Endothelial cell (in vitro differentiated cells): ENCODE results near the gene AMTN. TPM values are rescaled to one million over a fixed set of nuclear protein-coding genes. Genes with fewer than 3 reads are reported as not detected.
A peak's percentile ranks its signal among the peaks of the same experiment; 100 is the strongest.

Experiments
- DNase-seq: peaks from one replicate; pipeline ENCODE4 v3.0.0; 2021; ENCODE audit warnings: low spot score
- H3K27ac Mint-ChIP-seq: one replicate; pipeline ENCODE4 v1.8.0; 2021; ENCODE audit warnings: mixed read lengths, inconsistent platforms; ENCODE audit not compliant: unreplicated experiment
- H3K27me3 Mint-ChIP-seq: one replicate; pipeline ENCODE4 v1.8.0; 2021; ENCODE audit warnings: mild to moderate bottlenecking, moderate library complexity, mixed read lengths, inconsistent platforms; ENCODE audit not compliant: unreplicated experiment
- H3K36me3 Mint-ChIP-seq: one replicate; pipeline ENCODE4 v1.8.0; 2021; ENCODE audit warnings: mild to moderate bottlenecking, low read depth, mixed read lengths, inconsistent platforms; ENCODE audit not compliant: unreplicated experiment
- H3K4me1 Mint-ChIP-seq: one replicate; pipeline ENCODE4 v1.8.0; 2021; ENCODE audit warnings: mild to moderate bottlenecking, mixed read lengths, inconsistent platforms; ENCODE audit not compliant: unreplicated experiment
- H3K4me3 Mint-ChIP-seq: one replicate; pipeline ENCODE4 v1.8.0; 2021; ENCODE audit warnings: mild to moderate bottlenecking, mixed read lengths, inconsistent platforms; ENCODE audit not compliant: unreplicated experiment
- H3K9me3 Mint-ChIP-seq: one replicate; pipeline ENCODE4 v1.8.0; 2021; ENCODE audit warnings: mixed read lengths, inconsistent platforms; ENCODE audit not compliant: unreplicated experiment
- total RNA-seq: library from RNA; stranded (reverse); fragmentation: NEBNext Ultra II Directional; extraction: Animal tissue kit (Norgen Biotek cat#: 25700); gene quantifications from one replicate; pipeline ENCODE4 v1.2.1, GENCODE V29; 2021; ENCODE audit not compliant: unreplicated experiment
- TF ChIP-seq, protein P1 (sequence below): fragments of 200-600 bp; sonication (generic); IDR thresholded peaks from one replicate; pipeline ENCODE4 v1.5.0; 2021; ENCODE audit warnings: antibody characterized with exemption; ENCODE audit not compliant: unreplicated experiment

The AMTN gene
- total RNA-seq, 1 donor from 2014 or later, result not detected

- H3K4me1 Mint-ChIP-seq, result no peaks in the 10 kb centered on the region
Observed at GRCh38 chr4:70518716-70519115, 347 bp downstream of the AMTN start.

DNA sequence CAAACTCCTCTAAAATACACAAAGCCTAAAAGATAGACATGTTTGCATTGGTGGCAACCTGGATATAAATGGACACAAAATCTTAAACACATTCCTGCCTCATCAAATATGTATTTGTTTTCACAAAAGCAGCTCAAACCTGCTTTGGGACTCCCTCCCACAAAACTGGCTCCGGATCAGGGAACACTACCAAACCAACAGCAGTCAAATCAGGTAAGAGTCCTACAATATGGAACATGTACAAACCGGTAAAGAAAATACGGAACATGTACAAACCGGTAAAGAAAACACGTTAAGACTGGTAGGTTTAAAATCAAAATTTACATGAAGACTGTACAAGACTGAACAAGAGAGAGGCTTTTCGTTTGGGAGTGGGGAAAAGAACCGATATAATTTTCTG, 4.3 kb downstream of the AMTN start:
- Mint-ChIP-seq H3K36me3 (no peaks in the 10 kb centered on the region), H3K27ac (no peak overlapping the region), H3K9me3 (no peaks in the 10 kb centered on the region), H3K27me3 (no peaks in the 10 kb centered on the region), H3K4me1 (no peaks in the 10 kb centered on the region), H3K4me3 (no peak overlapping the region)
- TF ChIP-seq, protein P1, sequence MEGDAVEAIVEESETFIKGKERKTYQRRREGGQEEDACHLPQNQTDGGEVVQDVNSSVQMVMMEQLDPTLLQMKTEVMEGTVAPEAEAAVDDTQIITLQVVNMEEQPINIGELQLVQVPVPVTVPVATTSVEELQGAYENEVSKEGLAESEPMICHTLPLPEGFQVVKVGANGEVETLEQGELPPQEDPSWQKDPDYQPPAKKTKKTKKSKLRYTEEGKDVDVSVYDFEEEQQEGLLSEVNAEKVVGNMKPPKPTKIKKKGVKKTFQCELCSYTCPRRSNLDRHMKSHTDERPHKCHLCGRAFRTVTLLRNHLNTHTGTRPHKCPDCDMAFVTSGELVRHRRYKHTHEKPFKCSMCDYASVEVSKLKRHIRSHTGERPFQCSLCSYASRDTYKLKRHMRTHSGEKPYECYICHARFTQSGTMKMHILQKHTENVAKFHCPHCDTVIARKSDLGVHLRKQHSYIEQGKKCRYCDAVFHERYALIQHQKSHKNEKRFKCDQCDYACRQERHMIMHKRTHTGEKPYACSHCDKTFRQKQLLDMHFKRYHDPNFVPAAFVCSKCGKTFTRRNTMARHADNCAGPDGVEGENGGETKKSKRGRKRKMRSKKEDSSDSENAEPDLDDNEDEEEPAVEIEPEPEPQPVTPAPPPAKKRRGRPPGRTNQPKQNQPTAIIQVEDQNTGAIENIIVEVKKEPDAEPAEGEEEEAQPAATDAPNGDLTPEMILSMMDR, result no peak
- DNase-seq, result no peak

More at GRCh38 chr4:70518716-70519115, 347 bp downstream of the AMTN start:
- no peak overlapping the region for H3K4me3 Mint-ChIP-seq
- no peaks in the 10 kb centered on the region for H3K36me3 Mint-ChIP-seq
- DNase-seq, result no peak
- no peaks in the 10 kb centered on the region for H3K27me3 Mint-ChIP-seq
- no peaks in the 10 kb centered on the region for H3K9me3 Mint-ChIP-seq
- TF ChIP-seq, protein P1, result no peak
- H3K27ac Mint-ChIP-seq, result no peak overlapping the region

DNA sequence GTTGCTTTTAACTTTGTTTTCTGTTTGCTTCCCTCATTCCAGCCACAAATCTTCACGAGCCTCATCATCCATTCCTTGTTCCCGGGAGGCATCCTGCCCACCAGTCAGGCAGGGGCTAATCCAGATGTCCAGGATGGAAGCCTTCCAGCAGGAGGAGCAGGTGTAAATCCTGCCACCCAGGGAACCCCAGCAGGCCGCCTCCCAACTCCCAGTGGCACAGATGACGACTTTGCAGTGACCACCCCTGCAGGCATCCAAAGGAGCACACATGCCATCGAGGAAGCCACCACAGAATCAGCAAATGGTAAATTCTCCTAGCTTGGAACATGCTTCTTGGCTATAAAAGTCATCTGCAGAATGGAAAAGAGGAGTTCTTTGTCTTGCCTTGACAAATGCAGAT, 12.6 kb downstream of the AMTN start:
- Mint-ChIP-seq H3K36me3 (no peaks in the 10 kb centered on the region), H3K27me3 (no peaks in the 10 kb centered on the region), H3K9me3 (no peaks in the 10 kb centered on the region)

GRCh38 chr4:70531981-70532380, 13.6 kb downstream of the AMTN start:
- Mint-ChIP-seq H3K27ac (no peak overlapping the region), H3K4me3 (no peak overlapping the region), H3K4me1 (no peaks in the 10 kb centered on the region), H3K27me3 (no peaks in the 10 kb centered on the region), H3K36me3 (no peaks in the 10 kb centered on the region), H3K9me3 (no peaks in the 10 kb centered on the region)
- DNase-seq, result no peak
- TF ChIP-seq, protein P1, result peak; percentile 51

More for the DNA sequence above, 12.6 kb downstream of the AMTN start:
- TF ChIP-seq, protein P1, result no peak
- no peak for DNase-seq
- H3K4me3 Mint-ChIP-seq, result no peak overlapping the region
- H3K27ac Mint-ChIP-seq, result no peak overlapping the region
- H3K4me1 Mint-ChIP-seq, result no peaks in the 10 kb centered on the region

GRCh38 chr4:70533211-70533610, 14.8 kb downstream of the AMTN start:
- Mint-ChIP-seq H3K4me3 (no peak overlapping the region), H3K27ac (no peak overlapping the region), H3K4me1 (no peaks in the 10 kb centered on the region), H3K9me3 (no peaks in the 10 kb centered on the region), H3K27me3 (no peaks in the 10 kb centered on the region), H3K36me3 (no peaks in the 10 kb centered on the region)
- TF ChIP-seq, protein P1, result no peak
- no peak for DNase-seq
